ENCODE results near the gene KRT36.

KRT36 gene

GRCh38 chr17:41439375-41439774, 50.3 kb downstream of the KRT36 start:
- no peak for DNase-seq

- DNase-seq: no peak
Observed at GRCh38 chr17:41437769-41438168, 51.9 kb downstream of the KRT36 start.

GRCh38 chr17:41437254-41437653, 52.5 kb downstream of the KRT36 start:
- no peak for DNase-seq

Measured in right kidney (tissue), 1 donor.